Stimulated activated CD4-positive, alpha-beta T cell treated with anti-CD3 and anti-CD28 coated beads, Interleukin-4, amount 100 ng/mL, for 48 hours (primary cell): Measurements from ENCODE around the gene CLDN7.

Experiments used
- DNase-seq, 2 donors: peaks; one replicate each; pipeline ENCODE4 v3.0.0-alpha.2; 2020; ENCODE audit warnings: low read depth in 2 of 2

CLDN7 gene, protein sequence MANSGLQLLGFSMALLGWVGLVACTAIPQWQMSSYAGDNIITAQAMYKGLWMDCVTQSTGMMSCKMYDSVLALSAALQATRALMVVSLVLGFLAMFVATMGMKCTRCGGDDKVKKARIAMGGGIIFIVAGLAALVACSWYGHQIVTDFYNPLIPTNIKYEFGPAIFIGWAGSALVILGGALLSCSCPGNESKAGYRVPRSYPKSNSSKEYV

DNA sequence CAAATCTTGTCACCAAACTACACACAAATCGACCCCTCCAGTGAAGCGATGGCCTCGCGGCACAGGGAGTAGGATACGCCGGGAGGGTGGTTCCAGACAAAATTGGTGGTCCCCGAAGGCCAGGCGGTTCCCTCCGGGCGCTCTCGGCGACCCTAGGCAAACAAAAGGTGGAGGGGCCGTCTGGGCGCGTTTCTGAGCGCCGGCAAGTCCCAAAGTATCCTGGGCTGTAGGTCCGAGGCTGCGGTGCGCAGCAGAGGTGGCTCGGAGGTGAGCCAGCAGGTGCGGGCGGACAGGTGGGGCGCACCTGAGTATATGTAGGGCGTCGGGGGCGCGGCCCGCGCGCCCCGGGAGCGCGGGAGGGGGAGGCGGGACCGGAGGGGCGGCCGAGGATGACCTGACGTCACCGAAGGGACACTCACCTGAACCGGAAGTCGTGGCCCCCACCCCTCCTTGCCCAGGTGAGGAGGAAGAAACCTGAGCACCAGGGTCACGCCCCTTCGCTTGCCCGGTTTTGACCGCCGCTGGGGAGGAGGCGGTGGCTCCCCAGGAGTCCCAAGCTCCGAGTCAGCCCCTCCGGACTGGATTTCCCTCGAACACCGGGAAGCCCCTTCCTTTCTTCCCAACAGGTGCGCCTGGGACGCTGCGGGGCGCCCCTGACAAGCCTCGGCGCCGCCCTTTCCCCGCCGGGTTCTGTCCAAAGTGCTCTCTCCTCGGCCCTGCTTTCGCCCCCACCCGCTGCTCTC, at the start of gene CLDN7:
TSS of gene CLDN7 (minus strand) at position 287 of the 743 bp plus-strand sequence. CDS start 435 bp downstream, outside the sequence.
- DNase-seq = no peak

DNA sequence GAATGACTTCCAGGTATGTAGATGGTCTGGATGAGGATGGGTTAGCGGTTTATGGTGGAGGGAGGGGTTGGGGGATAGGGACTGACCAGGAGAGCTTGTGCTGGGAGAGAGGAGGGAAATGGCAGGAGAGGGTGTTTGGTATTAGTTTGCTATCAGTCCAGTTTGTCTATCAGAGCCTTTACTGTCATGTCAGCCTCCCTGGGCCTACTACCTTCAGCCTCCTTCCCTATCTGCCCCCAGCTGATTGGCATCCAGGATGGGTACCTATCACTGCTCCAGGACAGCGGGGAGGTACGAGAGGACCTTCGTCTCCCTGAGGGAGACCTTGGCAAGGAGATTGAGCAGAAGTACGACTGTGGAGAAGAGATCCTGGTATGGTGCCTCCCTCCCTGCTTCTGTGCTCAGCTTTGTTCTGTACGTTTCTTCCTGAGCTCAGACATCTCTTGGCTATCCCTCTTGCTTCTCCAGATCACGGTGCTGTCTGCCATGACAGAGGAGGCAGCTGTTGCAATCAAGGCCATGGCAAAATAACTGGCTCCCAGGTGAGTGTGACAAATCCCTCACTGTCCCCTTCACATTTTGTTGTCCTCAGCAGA, 48.9 kb upstream of the CLDN7 start:
- no peak for DNase-seq

DNA sequence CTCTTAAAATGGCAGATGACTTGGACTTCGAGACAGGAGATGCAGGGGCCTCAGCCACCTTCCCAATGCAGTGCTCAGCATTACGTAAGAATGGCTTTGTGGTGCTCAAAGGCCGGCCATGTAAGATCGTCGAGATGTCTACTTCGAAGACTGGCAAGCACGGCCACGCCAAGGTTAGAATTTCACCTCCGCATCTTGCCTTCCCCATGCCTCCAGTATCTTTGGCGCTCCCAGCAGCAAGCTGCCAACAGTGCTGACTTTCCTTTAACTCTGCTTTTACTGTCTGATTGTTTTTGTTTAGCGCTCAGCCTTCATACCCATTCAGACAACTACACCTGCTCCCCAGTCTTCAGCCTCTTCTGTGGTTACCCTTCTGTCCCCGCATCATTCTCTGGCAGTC, 47.4 kb upstream of the CLDN7 start:
- no peak for DNase-seq

DNA sequence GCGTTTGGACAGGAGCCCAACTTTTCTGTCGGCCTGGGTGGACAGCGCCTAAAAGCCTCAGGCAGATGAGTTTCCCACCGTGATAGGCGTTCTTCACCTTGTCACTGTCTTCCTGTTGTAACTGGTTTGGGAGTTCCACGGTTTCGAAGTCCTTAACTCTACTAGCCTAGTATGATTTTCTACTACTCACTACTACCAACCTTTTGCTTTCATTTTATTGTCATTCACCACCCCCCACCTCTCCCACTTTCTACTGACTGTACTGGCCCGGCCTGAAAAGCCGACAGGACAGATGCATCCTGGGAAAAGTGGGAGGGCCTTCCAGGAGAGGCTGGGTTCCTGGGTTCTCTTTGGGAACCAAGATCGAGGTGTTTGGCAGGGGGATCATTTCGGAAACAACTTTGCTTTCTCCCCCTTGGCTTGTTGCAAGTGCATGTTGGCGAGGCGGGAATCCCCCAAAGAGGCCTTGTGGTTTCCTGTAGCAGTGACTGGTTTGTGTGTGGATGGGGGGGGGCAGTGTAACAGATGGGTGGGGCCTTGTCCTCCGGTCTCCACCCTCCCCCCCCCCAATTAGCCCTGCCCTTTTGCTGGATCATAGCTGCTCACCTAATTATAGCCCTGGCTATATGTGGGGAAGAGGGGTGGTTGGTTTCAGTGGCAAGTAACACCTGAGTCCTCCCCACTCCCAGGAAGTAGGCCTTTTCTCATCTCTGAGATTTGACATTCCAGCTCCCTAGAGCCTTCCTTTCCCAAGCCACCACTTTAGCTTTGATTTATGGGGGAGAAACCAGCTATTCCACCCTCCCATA, 46.6 kb upstream of the CLDN7 start:
- peak; percentile 61 to 75 for DNase-seq

DNA sequence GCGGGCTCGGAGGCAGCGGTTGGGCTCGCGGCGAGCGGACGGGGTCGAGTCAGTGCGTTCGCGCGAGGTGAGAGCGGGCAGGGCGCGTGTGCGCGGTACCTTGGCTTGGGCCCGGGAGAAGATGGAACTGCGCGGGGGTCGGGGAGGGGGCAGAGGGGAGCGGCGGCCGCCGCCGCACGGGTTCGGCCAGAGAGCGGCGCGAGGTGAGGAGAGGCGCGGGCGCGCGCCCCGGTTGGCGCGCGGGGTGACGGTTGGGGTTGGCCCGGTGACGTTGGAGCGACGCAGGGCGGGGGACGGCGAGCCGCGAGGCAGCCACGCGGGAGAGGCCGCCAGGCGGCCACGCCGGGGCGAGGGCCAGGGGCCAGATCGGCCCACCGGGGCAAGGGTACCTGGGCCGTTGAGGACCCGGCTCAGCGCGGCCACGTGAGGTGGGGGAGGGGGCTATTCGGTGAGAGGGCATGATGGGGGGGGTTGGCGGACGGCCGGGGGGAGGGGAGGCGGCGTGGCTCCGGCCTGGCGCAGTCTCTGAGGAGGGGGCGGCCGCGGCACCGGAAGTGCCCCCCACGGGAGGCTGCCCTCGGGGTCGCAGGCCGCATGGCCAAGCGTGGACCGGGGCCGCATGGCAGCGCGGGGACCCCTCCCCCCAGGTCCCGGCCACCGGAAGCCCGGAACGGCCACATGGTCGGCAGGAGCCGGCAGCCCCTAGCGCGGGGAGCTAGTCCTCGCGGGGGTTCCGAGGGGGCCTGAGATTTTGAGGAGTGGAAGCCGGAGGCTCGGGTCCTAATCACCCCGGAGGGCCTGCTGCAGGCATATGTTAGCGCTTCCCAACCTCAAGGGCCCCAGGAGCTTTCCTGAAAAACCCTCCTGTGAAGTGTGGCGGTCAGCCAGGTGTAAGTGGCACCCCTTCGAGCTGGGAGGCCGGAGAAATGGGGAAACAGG, 45.7 kb upstream of the CLDN7 start:
- peak; percentile 33 to 37 for DNase-seq

DNA sequence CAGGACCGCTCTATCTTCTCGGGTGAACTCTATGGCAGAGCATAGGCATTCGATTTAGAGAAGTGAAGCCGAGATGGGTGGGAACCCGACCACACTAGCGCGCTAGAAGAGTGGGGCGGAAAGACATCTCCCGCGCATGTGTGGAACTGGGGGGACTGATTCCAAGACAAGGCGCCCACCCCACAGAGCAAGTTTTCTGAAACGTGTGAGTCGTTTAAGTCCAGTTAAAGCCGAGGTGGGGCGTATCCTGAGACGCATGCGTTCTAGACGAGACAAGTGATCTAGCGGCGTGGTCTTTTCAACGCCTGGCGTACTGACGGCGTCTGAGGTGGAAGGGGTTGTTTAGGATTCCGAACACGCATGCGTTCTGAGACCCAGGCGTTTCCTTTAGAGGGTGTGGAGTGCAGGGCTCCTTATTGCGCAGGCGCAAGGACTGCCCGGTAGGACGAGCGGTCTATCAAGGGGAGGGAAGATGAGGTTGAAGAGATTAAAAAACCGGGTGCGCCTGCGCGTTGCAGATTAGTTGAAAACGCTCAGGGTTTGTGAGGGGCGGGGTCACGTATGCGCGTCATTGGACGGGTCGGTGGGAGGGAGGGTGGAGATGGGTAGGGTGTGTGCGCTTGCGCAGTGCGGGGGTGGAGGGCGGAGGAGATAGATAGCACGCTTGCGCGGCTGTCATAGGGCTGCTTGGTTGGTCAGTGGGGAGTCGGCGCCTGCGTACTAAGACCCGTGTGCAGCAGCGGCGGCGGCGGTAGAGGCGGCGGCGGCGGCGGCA, 44.8 kb upstream of the CLDN7 start, which contains the start of gene EIF5A:
TSS of gene EIF5A (plus strand) at position 718 of the 775 bp plus-strand sequence. CDS start 2,008 bp downstream, outside the sequence.
- peak; percentile 100 for DNase-seq

DNA sequence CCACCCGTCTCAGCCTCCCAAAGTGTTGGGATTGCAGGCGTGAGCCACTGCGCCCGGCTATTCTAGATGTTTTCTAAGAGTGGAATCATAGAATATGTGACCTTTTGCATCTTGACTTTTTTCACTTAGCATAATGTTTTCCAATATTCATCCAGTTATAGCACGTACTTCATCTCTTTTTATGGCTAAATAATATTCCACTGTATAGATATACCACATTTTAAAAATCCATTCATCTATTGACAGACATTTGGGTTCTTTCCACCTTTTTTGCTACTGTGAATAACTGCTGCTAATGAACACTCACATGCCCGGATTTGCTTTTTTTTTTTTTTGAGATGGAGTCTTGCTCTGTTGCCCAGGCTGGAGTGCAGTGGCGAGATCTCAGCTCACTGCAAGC, 41.9 kb upstream of the CLDN7 start:
- DNase-seq = no peak

DNA sequence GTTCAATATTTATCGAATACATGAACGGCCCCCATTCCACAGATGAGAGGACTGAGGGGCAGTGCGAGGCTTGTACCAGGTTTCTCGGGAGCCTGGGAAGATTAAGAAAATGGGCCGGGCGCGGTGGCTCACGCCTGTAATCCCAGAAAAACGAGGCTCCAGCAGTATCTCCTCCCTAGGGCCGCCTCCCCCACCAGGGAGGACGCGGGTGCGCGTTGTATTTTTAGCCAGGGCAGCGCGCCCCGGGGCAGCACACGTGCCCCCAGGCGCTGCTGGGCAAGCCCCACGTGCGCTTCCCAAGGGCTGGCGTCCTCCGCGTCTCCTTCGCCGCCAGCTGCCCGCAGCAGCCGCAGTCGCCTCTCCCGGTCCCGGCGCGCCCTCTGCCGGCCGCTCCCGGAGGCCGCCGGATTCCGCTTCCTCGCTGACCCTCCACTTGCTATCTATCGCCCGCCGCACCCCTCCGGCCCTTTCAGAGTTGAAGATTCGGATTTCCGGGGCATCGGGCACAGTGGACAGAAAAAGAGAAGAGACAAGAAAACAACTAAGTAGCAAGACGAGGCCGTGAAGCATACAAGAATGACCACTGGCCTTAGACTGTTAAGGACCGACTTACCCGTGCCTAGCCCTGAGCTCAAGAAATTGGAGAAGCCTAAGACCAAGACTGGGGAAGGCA, 34.0 kb upstream of the CLDN7 start:
- DNase-seq = peak; percentile 62 to 67

DNA sequence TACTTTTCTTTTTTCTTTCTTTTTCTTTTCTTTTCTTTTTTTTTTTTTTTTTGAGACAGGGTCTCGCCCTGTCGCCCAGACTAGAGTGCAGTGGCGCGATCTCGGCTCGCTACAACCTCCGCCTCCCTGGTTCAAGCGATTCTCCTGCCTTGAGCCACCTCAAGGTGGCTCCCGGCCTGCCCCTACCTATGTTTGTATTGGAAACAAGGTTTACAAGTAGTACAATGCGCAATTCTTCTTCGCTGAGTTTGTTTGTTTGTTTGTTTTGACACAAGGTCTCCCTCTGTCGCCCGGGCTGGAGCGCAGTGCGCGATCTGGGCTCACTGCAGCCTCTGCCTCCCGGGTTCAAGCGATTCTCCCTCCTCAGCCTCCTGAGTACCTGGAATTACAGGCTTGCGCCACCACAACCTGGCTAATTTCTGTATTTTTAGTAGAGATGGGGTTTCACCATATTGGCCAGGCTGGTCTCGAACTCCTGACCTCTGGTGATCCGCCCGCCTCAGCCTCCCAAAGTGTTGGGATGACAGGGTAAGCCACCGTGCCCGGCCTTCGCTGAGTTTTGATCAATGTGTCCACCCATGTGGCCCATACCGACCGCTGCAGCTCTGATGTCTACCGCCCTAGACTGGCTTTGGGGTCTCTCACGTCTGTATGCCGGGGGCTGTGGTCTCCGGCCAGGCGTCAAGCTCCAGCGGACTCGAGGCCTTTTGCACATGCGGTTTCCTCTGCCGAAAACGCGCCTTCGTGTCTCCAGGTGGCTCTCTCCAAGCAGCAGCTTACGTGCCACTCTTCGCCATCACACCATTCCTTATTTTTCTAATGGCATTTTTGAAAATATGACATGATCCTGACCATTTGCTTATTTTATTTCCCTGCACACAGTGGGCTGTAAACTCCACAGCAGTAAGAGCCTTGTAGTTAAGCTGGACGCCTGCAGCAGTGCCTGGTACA, 33.2 kb upstream of the CLDN7 start:
- DNase-seq = no peak

DNA sequence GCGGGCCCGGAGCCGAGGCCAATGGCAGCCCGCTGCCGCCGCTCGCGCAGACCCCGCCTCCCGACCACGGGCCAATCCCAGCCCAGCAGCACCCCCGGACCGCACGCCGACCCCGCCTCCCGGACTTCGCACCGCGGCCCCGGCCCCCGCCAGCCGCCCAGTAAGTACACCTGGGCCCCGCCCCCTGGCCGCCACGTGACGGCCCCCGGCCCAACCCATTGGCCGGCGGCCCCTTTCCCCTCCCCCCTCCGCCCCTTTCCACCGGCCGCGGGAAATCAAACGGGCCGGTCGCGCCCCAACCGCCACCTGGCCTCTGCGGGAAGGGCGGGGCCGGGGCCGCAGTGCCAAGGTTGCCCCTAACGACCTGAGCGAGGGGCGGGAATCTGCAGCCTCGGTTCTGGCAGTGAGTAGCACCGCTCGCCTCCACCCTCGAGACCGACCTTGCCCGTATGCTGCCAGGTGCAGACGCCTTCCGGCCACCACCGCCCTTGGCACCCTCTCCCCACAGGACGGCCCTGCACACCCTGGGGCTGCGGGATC, 32.4 kb upstream of the CLDN7 start, which contains the start of gene YBX2:
TSS of gene YBX2 (minus strand) at position 26 of the 540 bp plus-strand sequence. CDS start 139 bp downstream, outside the sequence.
- peak; percentile 76 to 79 for DNase-seq

DNA sequence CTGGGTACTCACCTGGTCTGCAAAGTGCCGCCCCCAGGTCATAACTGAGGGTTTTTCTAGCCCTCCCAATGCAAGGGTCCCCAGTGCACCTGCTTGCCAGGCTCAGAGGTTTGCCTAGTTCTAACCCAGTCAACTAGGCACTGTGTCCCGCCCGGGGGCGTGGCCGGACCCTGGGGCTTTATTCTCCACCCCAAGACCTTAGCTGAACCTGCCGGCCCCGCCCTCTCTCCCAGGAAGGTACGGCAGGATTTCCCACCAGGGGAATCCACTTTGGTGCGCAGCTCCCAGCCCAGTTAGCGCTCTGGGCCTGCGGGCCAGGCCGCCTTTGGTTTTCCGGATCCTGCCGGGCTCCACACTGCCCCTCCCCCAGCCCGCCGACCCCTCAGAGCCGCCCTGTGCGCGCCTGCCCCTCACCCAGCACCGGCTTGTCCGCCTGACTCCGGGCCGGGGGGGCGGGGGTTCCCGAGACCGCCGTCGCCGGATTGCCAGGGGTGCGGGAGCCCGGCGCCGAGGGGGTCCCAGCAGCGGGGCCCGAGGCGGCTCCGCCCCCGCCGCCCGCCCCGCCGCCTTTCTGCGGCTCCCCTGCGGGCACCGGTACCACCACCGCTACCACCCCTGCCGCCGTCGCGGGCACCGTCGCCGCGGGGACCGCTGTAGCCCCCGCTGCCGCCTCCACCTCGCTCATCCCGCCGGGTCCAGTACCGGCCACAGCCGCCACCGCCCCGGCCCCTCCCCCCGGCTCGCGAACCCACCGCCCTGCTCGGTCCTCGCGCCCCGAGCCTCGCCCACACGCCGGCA, 31.7 kb upstream of the CLDN7 start:
- no peak for DNase-seq

DNA sequence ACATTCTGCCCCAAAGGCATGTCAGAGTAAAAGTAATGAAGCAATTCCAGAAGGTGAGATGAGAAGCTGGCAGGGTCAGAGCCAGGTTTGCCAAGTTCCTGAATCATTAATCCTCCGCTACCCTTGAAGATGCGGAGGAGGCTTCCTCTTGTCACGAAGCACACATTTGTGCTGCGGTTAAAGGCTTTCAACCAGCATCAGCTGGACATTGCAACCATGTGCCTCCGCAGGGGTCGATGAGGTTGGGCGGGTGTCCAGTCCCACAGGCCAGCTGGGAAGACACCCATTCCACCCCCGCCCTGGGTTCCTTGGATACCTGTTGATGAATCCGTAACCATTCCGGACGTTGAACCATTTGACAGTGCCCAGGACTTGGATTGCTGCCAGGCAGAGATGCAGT, 30.9 kb upstream of the CLDN7 start:
- DNase-seq = no peak

DNA sequence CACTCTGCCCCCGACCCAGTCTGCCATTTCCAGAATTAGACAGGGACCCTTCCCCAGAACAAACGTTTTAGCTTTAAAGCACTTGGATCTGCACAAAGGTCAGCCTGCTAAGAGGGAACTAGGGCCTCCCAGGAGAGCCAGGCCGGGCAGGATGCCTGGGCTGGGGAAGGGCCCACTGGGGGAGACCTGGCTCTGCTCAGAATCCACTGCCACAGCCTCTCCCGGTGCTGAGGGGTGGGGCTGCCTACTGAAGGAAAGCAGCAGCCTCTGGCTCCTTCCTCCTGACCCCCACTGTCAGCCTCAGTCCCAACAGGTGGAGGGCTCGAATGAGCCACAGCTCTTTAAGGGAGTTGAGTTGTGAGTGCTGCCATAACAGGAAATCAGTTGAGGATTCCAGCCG, 30.5 kb upstream of the CLDN7 start:
- DNase-seq = no peak

DNA sequence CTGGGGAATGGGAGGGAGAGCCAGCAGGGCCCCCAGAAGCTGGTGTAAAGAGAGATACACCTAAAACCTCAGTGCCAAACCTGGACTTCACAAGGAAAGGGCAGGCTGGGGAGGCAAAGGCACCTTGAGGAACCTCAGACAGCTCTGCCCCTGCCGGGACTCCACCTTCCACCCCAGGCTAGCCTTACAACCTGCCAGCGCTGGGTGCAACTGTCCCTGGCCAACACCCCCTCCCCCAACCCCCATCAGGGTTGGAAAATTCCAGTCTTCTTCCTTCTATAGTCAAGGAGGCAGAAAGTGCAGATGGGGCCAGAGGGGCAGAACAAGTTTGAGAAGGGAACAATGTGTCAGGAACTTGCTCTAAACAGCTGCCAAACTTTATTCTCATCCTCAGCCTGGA, 29.9 kb upstream of the CLDN7 start:
- DNase-seq = no peak

DNA sequence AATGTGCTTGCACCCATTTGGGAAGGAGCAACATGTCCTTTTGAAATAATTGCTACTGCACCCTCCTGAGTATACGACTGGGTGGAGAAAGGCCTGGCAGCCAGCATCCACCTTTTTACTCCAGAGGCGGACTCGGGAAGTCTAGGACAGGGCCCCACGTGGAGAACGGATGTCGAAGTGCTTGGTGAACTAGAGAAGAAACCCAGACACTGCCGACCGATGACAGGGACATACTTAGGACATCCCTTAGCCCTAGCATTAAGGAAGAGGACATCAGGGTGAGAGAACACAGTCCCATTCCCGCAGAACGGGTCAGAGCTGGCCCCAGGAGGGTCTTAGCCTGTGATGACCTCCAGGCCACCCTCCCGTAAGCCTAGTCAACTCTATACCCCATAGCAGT, 28.4 kb upstream of the CLDN7 start:
- DNase-seq = no peak

DNA sequence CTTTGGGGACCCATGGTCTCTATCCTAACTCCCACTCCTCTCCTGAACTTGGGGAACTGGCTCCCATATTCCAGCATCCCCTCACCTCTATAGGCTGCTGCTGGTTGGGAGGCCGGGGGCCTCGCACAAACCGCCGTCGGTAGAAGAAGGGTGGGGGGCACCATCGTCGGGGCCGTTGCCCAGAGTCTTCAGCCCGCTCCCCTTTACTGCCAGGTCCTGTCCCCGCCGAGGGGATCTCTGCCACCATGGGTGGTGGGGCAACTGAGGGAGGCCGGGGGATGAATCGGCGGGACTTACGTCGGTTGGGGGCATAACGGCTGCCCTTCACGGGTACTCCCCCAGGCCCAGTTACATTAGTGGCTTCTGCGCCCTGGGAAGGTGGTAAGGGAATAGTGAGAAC, 27.9 kb upstream of the CLDN7 start:
- no peak for DNase-seq
